HCEC 1CT (cell line): ENCODE data around the gene SERPINE2.
"Not testable (repeated sequence)": the region's sequence is repeated elsewhere in the genome, so short reads cannot be mapped to it uniquely, and the experiment has no call there.

Experiments
- DNase-seq: peaks from one replicate; pipeline ENCODE4 v3.0.0-alpha.2; 2017

SERPINE2 gene

DNA sequence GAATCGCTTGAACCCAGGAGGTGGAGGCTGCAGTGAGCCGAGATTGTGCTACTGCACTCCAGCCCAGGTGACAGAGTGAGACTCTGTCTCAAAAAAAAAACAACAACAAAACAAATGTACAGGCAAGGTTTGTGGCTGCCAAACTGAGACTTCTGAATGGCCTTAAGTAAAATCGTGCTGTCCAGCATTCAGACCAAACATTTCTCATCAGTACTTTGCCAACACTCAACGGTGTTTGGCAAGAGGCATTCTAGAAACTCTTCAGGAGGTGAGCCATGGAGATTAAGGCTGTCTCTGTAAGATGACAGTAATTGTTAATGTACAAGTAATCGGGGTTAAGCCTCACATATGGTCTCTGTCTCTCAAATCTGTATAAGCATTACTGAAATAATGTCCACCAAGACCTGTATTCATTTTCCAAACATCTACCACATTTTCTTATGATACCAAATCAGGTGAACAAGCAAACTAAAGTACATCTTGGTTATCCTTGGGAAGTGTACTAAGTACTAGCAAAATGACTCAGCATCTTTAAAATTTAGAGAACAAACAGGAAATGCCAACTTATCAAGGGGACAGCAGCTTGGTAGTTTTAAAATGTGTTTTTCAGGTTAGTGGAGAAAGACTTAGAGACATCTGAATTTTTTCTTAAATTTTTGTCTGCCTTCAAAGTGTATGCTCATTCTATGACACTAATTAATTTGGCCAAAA lies 29.3 kb downstream of the SERPINE2 start:
- DNase-seq, result peak; percentile 62

DNA sequence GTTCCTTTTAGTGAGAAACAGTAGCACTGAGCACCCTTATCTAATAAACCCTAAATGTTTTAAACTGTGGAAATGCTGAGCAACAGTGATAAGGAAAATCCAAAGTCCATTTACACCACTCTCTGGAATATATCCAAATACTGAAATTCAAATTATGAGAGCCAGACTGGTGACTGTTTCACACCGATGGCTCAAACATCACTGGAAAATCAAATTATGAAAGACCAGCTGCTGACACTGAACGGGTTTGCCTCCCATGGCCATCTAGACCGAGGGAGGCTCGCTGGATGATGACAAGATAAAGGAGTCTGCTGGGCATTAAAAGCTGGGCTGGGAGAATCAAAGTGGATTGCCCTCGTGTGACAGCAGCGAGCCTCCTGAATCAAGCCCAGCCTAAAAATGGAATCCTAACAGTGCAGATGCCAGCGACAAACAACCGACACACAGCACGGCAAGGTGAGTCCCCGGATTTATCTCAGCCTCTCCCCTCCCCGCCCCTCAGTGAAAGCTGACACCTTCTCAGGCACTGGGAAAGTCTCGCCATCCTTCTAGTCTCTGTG lies 30.3 kb downstream of the SERPINE2 start:
- DNase-seq, result no peak

DNA sequence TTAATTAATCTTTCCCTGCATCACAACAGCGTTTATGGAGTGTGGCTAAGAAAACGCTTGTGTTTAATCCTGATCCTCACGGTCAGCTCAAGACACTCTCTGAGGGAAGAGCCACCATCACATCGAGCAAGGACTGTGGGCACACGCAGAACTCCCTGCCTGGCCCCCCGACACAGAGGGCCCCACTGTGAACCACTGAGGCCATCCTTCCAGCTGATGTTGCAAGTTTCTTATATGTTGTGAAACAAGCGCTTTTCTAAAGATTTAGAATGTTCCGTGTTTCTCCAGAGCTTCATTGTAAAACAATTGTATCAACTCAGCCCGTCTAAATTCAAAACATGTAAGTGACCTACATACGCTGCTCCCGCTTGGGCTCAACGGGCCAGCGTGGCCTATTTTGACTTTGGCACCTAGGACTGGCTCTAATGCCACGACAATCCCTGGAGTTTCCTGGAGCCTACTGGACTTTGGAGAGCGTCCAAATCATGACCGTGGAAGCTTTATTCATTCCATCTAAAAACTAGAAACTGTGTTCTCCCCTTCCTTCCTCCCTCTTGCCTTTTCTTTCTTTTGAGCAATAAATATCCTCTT lies 34.9 kb downstream of the SERPINE2 start:
- DNase-seq, result no peak

DNA sequence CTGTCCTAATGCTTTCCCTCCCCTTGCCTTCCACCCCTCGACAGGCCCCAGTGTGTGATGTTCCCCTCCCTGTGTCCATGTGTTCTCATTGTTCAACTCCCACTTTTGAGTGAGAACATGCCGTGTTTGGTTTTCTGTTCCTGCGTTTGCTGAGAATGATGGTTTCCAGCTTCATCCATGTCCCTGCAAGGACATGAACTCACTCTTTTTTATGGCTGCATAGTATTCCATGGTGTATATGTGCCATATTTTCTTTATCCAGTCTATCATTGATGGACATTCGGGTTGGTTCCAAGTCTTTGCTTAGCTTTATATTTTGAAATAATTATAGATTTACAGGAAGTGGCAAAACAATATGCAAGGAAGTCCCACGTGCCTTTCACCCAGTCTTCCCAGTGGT lies 38.4 kb downstream of the SERPINE2 start:
- not testable (repeated sequence) for DNase-seq

DNA sequence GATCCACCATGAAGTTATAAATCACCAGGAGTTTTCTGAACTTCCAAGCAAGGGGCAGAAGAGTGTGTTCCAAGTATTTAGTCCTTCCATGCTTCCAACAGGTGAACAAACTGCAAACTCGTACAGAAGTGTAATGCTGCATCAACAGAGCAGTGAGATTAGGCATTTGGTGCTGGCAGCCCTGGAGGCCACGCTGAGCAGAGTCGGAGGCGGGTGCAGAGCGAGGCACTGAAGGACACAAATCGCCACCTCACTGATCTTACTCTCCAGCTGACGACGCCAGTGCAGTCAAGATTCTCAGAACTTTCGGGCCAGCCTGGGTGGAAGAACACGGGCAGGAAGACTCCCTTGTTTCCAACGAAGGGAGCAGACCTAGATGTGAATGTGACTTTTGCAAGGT lies 39.2 kb downstream of the SERPINE2 start:
- DNase-seq, result no peak

DNA sequence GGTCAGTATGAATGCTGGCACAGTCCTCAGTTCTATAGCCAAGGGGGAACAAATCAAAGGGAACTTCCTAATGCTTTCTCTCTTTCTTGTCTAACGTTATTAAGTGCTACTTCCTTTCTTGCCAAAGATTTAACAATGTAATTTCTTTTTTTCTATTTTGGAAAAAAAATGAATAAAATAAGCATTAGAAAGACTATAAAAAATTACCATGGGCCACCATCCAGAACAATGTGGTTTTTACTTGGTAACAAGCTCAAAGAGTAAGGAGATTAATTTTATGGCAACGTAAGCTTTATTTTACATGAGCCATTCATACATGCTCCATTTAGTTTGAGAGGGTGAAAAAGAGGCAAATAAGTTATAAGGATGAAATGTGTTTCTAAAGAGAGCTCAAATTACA lies 40.1 kb downstream of the SERPINE2 start:
- no peak for DNase-seq

DNA sequence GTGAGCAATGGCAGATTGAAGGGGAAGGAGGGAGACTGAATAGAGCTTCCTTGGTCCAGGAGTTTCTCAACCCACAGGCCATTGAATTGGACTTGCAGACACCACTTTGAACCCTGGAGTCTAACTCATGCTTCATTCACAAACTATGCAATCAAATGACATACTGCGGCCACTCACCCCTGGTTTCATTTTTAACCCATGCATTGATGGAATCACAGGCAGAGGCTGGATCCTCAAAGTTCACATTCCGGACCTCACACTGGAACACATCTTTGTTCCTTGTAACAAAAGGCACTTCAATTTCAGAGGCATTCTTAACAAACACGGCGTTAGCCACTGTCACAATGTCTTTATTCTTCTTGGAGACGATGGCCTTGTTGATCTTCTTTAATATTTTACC lies 41.1 kb downstream of the SERPINE2 start:
- DNase-seq, result no peak

DNA sequence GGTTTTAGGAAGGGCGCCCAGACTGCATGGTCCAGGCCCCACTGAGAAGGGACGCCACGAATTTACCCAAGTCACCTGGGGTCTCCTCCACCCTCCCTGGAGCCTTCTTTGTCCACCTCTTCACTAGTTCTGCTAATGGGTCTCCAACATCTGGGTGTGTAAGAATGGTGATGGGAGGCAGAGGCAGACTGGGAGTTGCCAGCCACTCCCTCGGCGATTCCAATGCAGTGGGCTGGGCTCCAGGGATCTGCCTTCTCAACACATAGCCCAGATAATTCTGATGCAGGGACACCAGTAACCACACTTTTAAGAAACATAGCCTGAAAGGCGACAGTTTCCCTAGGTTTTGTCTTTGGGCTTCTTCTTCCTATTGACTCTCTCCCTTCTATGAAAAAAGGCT lies 42.7 kb downstream of the SERPINE2 start:
- DNase-seq, result no peak

DNA sequence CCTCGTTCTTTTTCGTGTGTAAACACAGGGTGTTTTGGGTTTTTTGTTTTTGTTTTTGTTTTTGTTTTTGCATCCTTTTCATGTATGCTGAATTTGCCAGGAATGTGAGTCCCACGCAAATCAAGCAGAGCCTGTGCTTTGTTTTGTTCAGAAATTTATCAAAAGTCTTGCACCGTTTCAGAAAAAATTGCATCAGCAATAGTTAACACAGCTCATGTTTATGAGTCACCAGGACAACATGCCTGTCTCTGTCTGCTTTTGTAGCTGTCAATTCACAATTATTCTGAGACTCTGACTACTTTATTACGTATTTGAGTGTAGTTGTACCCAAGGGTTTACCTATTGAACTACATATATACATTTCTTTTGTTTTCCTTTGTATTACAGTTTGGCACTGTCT lies 43.5 kb downstream of the SERPINE2 start:
- peak; percentile 18 for DNase-seq

DNA sequence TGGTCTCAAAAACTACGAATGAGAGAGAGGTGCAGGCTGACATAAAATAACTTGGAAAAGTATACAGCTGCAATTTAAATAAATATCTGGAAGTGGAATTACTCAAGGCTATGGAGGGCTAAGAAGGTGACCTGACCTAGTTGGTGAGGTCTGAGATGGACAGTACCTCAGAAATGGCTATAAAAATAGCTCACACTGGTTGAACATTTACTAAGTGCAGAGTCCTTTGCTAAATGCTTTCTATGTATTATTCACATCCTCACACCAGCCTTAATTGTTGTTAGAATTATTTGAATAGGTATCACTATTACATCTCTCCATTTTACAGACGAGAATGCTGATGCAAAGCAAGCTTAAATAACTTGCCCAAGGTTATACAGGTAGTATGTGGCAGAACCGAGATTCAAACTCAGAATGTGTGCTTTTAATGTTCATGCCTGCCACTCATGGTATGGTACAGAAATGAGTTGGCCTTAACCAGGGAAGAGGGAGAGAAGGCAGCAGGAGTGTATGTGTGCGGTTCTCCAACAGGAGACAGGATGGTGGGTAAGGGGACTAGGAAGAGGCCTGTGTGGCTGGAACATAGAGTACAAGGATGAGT lies 44.4 kb downstream of the SERPINE2 start:
- DNase-seq, result no peak

DNA sequence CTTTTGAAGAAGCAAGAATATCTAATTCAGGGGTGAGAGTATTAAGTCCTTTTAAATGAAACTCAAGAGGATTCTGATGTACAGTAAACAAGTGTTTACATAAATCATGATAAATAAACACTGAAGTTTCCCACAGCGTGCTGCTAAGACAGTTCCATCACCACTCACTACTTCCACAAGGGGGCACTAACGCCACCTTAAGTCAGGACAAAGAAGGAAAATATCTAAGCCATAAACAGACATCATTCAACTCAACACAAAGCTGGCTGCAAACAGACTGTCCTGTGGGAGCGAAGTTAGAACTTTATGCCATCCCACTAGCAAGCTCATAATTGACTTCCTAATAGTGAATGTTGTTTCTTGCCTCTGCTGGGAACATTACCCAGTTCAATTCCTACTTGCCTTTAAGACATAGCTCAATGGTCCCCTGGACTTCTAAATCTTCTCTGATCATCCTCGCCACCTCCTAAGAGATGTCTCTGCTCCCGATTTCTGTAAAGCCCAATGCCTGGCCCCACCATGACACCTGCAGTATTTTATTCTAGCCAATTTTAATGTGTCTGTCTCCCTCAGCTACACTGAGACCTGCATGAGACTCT lies 45.4 kb downstream of the SERPINE2 start:
- DNase-seq, result peak; percentile 74

DNA sequence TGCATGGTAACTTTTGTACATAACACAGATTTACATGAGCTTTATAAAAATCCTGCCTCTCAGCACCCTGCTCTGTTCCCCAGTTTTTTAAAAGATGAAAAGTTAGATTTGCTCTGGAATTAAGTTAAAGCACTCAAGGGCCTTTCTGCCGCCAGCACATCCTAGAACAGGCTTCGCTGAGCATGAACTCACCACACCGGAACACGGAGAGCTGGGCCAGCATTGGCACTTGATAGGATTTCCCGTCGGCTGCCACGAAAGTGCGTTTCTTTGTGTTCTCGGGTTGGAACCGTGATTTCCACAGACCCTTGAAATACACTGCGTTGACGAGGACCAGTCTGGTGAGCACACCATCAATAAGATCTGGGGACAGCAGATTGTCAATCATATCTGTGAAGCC lies 47.5 kb downstream of the SERPINE2 start:
- DNase-seq, result no peak

DNA sequence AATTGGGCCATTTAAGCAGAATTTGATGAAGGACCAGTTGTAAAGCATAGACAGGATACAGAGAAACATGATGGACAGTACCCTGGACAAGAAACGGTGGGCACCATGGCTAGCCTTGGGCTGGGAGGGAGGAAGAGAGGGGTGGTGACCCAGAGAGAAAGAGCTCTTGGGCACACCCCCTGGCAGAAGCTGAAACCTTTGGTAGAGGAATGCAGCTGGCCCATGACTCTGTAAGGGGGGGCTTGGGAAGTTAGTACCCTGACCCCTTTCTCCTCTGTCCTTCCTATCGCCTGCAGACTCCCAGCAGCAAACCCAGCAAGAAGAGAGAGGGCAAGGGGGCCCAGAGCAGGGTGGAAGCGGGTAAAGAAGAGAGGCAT lies 49.2 kb downstream of the SERPINE2 start:
- no peak for DNase-seq

DNA sequence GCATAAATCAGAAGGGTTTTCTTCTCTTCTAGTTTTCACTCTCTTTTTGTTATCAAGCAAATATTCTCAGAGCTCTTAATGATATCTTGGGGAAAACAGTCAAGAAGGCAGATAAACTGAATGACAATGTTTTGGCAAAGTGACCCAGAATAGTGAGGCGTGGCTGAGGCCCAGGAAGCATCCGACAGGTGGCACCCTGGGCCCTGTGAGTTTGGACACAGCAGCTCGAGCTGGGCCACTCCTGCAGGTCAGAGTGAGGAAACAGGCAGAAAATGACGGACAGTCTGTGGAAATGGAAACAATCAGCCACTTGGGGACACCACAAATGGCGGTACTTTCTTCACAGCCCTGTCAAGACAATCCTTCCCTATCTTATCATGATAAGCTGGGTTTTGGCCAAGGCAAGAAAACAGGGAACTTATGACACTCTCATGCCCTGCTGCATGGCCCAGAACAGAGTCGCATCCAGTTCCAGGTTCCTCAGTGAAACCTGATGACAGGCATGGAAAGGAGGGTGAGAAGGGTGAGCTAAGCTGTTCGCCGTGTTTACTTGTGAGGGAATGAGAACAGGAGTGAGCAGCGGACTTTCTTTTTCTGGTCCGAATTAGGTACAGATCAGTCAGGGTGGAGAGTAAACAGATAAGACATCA lies 49.8 kb downstream of the SERPINE2 start:
- no peak for DNase-seq

DNA sequence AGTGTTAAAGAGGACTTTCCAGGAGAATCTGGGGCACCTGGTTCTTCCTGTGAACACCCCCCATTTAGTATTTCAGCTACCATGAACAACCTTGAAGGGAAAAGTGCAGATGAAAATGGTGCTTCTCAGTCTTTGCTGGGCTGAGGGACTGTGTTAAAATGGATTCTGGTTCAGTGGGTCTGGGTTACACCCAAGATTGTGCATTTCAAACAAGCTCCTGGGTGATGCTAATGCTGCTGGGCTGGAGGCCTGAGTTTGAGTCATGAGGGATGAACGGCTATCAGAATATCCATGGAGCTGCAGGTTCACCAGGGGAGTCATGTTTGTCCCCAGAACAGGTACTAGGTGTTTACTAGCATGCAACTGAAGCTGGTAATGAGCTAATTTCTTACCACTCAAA lies 57.8 kb downstream of the SERPINE2 start:
- no peak for DNase-seq

DNA sequence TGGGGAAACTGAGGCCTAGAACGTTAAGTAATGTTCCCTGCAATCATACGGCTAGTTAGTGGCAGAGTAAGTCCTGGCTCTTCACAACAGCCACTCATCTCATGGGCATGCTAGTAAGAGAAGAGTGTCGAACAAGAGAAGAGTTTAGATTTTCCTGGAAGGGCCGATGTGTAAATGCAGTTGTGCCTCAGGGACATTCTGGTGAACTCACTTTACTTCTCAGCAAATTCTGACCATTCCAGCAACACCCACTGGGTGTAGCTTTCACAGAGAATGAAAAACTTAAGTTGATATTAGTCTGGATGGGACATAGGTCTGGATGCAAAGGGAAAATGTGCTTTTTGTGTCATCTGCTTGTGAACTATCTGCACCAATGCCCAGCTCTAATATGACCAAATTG lies 58.3 kb downstream of the SERPINE2 start:
- DNase-seq, result no peak

DNA sequence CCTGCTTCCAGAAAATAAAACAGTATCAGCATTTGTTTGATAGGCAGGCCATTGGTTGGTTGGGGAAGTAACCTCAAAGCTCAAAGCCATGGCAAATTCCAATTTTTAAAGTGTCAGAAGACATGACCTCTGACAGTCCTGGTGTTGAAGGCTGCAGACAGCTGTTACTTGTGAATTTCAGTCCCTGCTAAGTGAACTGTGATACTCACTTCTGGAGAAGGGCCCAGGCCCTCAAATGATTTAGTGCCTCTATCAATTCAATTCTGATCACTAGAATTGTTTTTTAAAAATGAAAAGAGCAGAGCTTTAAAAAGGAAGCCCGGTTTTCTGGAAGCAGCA lies 58.7 kb downstream of the SERPINE2 start:
- DNase-seq, result no peak

DNA sequence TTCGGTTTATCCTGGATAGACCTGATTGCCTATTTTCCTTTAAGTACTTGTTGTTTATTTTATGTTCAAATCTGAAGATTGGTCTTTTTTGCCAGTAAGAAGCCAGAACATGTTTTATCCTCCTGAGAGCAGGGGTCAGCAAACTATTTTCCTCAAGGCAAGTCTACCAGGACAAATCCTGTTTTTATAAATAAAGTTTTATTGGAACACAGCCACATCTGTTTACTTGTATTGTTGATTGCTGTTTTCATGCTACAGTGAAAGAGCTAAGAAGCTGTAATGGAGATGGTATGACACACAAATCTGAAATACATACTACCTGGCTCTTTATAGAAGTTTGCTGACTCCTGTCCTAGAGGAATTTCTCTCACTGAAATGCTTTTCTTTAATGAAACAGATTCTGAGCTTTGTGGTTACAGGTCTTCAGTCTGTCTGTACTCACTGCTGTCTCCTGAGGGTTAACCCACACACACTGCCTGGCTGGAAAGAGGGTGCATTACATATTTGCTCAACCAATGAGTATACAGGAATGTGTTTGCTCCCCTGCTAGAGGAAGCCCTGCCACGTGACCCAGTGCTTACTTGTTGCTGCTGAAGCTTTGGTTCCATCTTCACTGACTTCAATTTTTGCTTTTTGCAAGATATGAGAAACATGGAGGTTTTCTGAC lies 59.2 kb downstream of the SERPINE2 start:
- no peak for DNase-seq

DNA sequence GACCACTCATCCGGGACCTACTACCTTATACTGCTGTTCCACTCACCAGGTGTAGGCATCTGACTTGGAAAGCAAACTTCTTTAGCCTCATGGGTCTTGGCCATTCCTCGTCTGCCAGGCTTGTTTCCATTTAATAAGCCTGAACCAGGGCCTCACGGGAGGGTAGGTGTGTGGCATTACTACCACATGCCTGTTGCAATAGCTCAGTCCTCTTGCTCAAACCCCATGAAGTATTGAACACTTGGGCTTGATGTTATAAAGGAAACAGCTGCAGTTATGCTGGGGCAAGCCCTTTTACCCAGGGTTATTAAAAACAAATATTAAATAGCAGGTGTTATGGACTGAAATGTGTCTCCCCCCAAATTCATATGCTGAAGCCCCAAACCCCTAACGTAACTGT lies 60.6 kb downstream of the SERPINE2 start:
- no peak for DNase-seq

DNA sequence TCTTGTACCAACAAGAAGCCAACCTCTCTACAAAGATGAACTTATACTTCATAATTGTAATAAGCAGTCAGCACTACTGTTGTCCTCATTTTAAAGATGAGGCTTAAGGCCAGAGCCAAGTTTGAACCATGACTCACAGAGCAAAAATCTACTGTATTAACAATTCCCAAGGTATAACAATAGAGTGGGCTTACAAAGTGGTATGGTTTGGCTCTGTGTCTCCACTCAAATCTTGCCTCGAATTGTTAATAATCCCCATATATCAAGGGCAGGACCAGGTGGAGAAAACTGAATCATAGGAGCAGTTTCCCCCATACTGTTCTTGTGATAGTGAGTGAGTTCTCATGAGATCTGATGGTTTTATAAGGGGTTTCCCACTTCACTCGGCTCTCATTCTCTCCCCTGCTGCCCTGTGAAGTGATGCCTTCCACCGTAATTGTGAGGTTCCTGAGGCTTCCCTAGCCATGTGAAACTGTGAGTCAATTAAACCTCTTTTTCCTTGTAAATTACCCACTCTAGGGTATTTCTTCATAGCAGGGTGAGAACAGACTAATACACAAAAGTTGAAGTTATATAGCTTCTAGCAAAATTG lies 62.4 kb downstream of the SERPINE2 start:
- DNase-seq, result peak; percentile 34

DNA sequence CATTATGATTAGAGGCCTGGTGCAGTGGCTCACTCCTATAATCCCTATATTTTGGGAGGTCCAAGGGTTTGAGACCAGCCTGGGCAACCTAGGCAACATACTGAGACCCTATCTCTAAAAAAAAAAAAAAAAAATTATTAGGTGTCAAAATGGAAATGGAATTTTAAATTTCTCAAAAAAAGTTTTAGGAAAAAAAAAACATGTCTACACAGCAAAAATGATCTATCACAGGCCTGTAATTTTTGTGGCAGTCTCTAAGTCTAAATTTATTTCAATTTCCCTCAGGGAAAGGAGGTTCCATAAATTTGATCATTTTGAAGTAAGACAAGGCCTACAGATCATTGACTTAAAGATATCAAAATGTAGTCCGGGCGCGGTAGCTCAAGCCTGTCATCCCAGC lies 65.5 kb downstream of the SERPINE2 start:
- no peak for DNase-seq

DNA sequence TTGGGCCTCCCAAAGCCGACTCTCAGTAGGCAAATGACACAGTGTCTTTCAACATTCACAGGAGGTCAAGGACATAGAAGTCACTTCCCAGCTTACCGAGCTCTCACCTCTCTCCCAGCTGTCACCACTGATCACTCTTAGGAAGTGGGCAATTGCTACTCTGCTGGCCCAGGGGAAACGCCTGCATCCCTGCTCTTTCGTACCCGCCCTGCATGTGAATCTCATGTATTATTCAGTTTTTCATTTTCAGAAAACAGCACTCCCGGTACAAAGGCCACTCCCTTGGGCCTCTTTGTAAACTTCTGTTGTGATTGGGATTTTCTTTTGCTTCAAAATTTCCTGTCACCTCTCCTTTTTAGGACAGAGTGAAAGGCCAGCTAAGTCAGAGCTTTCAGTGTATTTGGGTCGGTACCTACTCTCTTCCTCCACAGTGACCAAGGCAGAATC lies 66.4 kb downstream of the SERPINE2 start:
- no peak for DNase-seq

DNA sequence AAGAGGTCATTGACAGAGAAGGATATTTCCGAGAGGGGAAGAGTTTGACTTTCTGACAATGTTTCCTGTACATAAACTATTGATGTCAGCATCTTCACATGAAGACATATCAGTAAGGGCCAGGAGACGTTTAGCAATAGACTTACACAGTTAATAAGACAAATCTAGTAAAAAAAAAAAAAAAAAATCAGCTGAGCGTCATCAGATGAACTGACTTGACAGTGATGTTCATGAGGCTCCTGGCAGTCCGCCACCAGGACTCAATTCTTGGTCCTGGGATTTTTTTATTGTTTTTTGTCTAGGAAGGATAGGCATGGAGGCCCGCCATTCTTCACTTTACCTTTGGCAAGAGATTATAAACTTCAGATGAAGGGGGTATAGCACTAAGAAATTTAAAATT lies 67.4 kb downstream of the SERPINE2 start:
- no peak for DNase-seq
